CD4-positive, alpha-beta T cell (primary cell): ENCODE data around the gene ABCG1. TPM values are rescaled to one million over a fixed set of nuclear protein-coding genes. Genes with fewer than 3 reads are reported as not detected.

Experiments used
- ATAC-seq: fragments of 200-7000 bp; cut with Tn5 transposase; one replicate; pipeline ENCODE4 v1.10.0; 2022; ENCODE audit warnings: mild to moderate bottlenecking; ENCODE audit not compliant: poor library complexity
- CTCF ChIA-PET: fragments of 350-600 bp; sonication (Branson Sonifier 250); formaldehyde crosslinking; loops from one replicate; lab custom pipeline; 2021; ENCODE audit warnings: antibody characterized with exemption, inconsistent platforms; lab: Charles Lee
- POLR2A ChIA-PET: fragments of 350-600 bp; sonication (Branson Sonifier 250); formaldehyde crosslinking; loops from one replicate; lab custom pipeline; 2021; ENCODE audit warnings: antibody characterized with exemption, inconsistent platforms; lab: Charles Lee
- DNase-seq, 14 experiments: peaks; one replicate each; pipeline ENCODE4 v3.0.0-alpha.2; 2013 to 2020; ENCODE audit warnings: mixed read lengths in 2 of 14
- H3K27ac ChIP-seq, 2 donors: one replicate each; pipeline versions ENCODE4 v1.5.1 to v1.7.0; 2013; ENCODE audit warnings: low read length in 2 of 2, low read depth in 1 of 2, mild to moderate bottlenecking in 1 of 2
- H3K27me3 ChIP-seq, 2 experiments: 1 replicate in 1 of 2; 2 replicates in 1 of 2; pipeline versions ENCODE4 v1.6.1 to v1.7.0; 2013; ENCODE audit warnings: low read length in 2 of 2, control low read depth in 1 of 2, mild to moderate bottlenecking in 1 of 2, moderate library complexity in 1 of 2; ENCODE audit not compliant: insufficient read depth in 2 of 2, control insufficient read depth in 1 of 2
- H3K36me3 ChIP-seq: one replicate; pipeline ENCODE4 v1.6.1; 2013; ENCODE audit warnings: low read length, control low read depth; ENCODE audit not compliant: insufficient read depth
- H3K4me1 ChIP-seq: one replicate; pipeline ENCODE4 v1.6.1; 2013; ENCODE audit warnings: low read length, control low read depth; ENCODE audit not compliant: insufficient read depth
- H3K4me3 ChIP-seq: one replicate; pipeline ENCODE4 v1.5.1; 2013; ENCODE audit warnings: mild to moderate bottlenecking, low read length, moderate library complexity
- H3K9me3 ChIP-seq, 2 experiments: 1 replicate in 1 of 2; 2 replicates in 1 of 2; pipeline versions ENCODE4 v1.6.1 to v1.7.0; 2013; ENCODE audit warnings: low read length in 2 of 2, mild to moderate bottlenecking in 2 of 2, control low read depth in 1 of 2, moderate library complexity in 1 of 2; ENCODE audit not compliant: control insufficient read depth in 1 of 2, insufficient read depth in 1 of 2
- H3K27ac Mint-ChIP-seq: one replicate; pipeline ENCODE4 v1.8.0; 2020; ENCODE audit warnings: mixed read lengths
- H3K27me3 Mint-ChIP-seq: one replicate; pipeline ENCODE4 v1.8.0; 2021; ENCODE audit warnings: mixed read lengths
- H3K36me3 Mint-ChIP-seq: one replicate; pipeline ENCODE4 v1.8.0; 2021; ENCODE audit warnings: low read depth, mixed read lengths
- H3K4me1 Mint-ChIP-seq: one replicate; pipeline ENCODE4 v1.8.0; 2021; ENCODE audit warnings: low read depth, mixed read lengths
- H3K4me3 Mint-ChIP-seq: one replicate; pipeline ENCODE4 v1.8.0; 2020; ENCODE audit warnings: mild to moderate bottlenecking, mixed read lengths
- H3K9me3 Mint-ChIP-seq: one replicate; pipeline ENCODE4 v1.8.0; 2020; ENCODE audit warnings: mixed read lengths
- intact Hi-C, 2 experiments: fragments of 100-400 bp; cut with DNase I in 1 of 2; cut with micrococcal nuclease in 1 of 2; formaldehyde crosslinking; loops; one replicate each; pipeline versions ENCODE4 v1.15.1 to v1.9.0; 2023 to 2025; cut with DNase I, micrococcal nuclease
- total RNA-seq, 174 experiments: library from RNA in 2 of 174; stranded (reverse) in 2 of 174; gene quantifications; one replicate each; pipeline ENCODE4 v1.2.3 and lab custom pipeline; 2021 to 2026
- TF ChIP-seq, protein P1 (sequence below): fragments of 200-600 bp; IDR thresholded peaks from one replicate; pipeline ENCODE4 v1.8.0; 2022; ENCODE audit warnings: antibody characterized with exemption, mild to moderate bottlenecking

The ABCG1 gene
- total RNA-seq, 2 experiments from 2014 or later: 109 to 116 TPM

DNA sequence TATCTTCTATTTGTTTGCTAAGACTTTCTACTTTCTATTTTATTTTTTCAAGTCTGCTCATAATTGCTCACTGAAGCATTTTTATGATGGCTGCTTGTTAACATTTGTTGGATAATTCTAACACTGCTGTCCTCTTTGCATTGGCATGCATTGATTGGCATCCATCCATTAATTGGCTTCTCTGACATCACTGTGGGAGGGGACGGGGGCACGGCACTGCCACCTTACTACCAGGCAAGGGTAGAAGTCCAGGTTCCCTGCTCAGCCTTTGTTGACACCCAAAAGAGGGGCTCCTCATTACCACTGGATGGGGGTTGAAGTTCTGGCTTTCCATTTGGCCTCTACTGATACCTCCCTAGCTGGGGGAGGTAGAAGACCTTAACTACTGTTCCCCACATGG is 11.5 kb upstream of the ABCG1 start:
- H3K27ac Mint-ChIP-seq: no peak overlapping the region
- no peaks in the 10 kb centered on the region for H3K36me3 Mint-ChIP-seq
- Histone ChIP-seq H3K36me3 (no peaks in the 10 kb centered on the region), H3K27me3 (no peaks in the 10 kb centered on the region), H3K9me3 (no peaks in the 10 kb centered on the region), H3K4me1 (no peaks in the 10 kb centered on the region), H3K27ac (no peak overlapping the region), H3K4me3 (no peak overlapping the region)
- peaks cover 2% of the 10 kb centered on the region for H3K4me1 Mint-ChIP-seq
- no peaks in the 10 kb centered on the region for H3K27me3 Mint-ChIP-seq
- ATAC-seq: no peak
- peak in 1 of 14 experiments; percentile 2 for DNase-seq
- intact Hi-C loops: no loop called here
- ChIA-PET POLR2A (no interaction called here), CTCF (interaction anchor here (1.0 kb wide), 1 partner anchor 43 kb away, joined by 4 read pairs; no protein-coding TSS in a partner anchor)
- TF ChIP-seq, protein P1, sequence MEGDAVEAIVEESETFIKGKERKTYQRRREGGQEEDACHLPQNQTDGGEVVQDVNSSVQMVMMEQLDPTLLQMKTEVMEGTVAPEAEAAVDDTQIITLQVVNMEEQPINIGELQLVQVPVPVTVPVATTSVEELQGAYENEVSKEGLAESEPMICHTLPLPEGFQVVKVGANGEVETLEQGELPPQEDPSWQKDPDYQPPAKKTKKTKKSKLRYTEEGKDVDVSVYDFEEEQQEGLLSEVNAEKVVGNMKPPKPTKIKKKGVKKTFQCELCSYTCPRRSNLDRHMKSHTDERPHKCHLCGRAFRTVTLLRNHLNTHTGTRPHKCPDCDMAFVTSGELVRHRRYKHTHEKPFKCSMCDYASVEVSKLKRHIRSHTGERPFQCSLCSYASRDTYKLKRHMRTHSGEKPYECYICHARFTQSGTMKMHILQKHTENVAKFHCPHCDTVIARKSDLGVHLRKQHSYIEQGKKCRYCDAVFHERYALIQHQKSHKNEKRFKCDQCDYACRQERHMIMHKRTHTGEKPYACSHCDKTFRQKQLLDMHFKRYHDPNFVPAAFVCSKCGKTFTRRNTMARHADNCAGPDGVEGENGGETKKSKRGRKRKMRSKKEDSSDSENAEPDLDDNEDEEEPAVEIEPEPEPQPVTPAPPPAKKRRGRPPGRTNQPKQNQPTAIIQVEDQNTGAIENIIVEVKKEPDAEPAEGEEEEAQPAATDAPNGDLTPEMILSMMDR: no peak
- H3K9me3 Mint-ChIP-seq: no peaks in the 10 kb centered on the region
- H3K4me3 Mint-ChIP-seq: no peak overlapping the region

DNA sequence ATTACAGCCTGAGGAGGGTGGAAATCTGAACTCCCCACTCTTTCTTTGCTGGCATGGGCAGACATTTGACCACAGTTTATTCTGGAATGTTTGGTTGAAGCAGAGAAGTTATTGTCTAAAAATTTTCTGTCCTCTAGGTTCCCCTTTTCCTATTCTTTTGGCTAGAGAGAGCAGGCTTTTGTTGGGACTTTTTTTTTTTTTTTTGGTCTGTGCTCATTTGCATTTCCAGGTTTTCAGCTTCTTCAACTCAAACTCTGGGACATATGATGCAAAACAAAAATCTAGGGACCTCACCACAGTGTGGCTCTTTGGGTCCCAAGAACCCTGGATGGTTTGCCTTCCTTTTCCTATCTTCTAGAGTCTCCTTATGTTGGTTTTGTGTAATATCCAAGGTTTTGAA is 10.9 kb upstream of the ABCG1 start:
- no peaks in the 10 kb centered on the region for H3K9me3 Mint-ChIP-seq
- Histone ChIP-seq H3K27me3 (no peaks in the 10 kb centered on the region), H3K9me3 (no peaks in the 10 kb centered on the region), H3K4me1 (no peaks in the 10 kb centered on the region), H3K27ac (no peak overlapping the region), H3K36me3 (no peaks in the 10 kb centered on the region), H3K4me3 (no peak overlapping the region)
- no peak overlapping the region for H3K27ac Mint-ChIP-seq
- H3K4me1 Mint-ChIP-seq: no peaks in the 10 kb centered on the region
- no peaks in the 10 kb centered on the region for H3K27me3 Mint-ChIP-seq
- intact Hi-C loops: no loop called here
- H3K4me3 Mint-ChIP-seq: no peak overlapping the region
- H3K36me3 Mint-ChIP-seq: no peaks in the 10 kb centered on the region
- CTCF ChIA-PET: interaction anchor here (1.9 kb wide), 1 partner anchor 51 kb away, joined by 8 read pairs; no protein-coding TSS in a partner anchor
- POLR2A ChIA-PET: no interaction called here
- no peak for ATAC-seq
- no peak for DNase-seq
- TF ChIP-seq, protein P1: no peak

DNA sequence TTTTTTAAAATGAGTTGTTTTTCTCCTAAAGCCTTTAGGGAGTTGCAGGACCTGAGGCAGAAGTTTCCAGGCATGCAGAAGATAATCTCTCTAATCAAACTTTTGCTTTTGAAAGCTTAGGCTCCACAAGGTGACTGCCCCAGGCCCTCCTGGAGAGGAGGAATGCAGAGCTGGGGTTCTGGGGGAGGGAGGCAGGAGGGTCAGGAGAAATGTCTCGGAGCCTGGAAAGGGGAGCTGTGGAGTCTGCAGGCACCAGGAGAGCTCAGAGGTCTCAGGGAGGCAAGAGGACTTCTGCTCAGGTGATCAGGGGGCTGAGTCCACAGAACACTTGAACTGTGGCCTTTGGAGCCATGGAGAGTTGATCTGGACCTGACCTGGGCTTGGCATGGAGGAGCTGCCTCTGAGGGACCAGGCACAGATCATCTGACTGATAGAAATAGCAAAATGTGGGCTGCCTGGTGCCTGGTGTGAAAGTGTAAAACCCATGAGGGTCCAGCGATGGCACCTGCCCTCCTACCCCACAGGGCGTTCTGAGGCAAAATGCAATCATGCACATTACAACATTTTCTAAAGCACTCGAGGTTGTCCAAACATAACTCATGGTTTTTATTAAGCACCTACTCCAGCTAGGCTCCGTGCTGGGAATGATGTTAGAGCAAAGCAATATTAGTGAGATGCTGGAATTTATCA is 10.0 kb upstream of the ABCG1 start:
- intact Hi-C loops: no loop called here
- H3K4me1 ChIP-seq: no peaks in the 10 kb centered on the region
- Mint-ChIP-seq H3K4me3 (no peak overlapping the region), H3K4me1 (no peaks in the 10 kb centered on the region), H3K36me3 (no peaks in the 10 kb centered on the region), H3K27me3 (no peaks in the 10 kb centered on the region), H3K9me3 (no peaks in the 10 kb centered on the region), H3K27ac (no peak overlapping the region)
- no peaks in the 10 kb centered on the region for H3K9me3 ChIP-seq
- no peak overlapping the region for H3K27ac ChIP-seq
- ChIA-PET CTCF (interaction anchor here (0.5 to 1.9 kb wide), 2 partner anchors 50 to 59 kb away, joined by 3 to 8 read pairs; no protein-coding TSS in a partner anchor), POLR2A (interaction anchor here (0.7 to 1.0 kb wide), 2 partner anchors 11 to 21 kb away, joined by 3 read pairs; no protein-coding TSS in a partner anchor)
- ATAC-seq (no peak), DNase-seq (peak in 1 of 14 experiments; percentile 1)
- H3K4me3 ChIP-seq: no peak overlapping the region
- H3K36me3 ChIP-seq: no peaks in the 10 kb centered on the region
- TF ChIP-seq, protein P1: no peak
- no peaks in the 10 kb centered on the region for H3K27me3 ChIP-seq
